H9 (cell line): ENCODE data around the gene ITGA4. TPM values are rescaled to one million over a fixed set of nuclear protein-coding genes. Genes with fewer than 3 reads are reported as not detected.

Experiments used
- DNase-seq: peaks from one replicate; pipeline ENCODE4 v3.0.0-alpha.2; 2017
- H2AFZ ChIP-seq: one replicate; pipeline ENCODE4 v1.6.1; 2013; ENCODE audit warnings: mild to moderate bottlenecking, low read length, control low read depth, moderate library complexity
- H2AK5ac ChIP-seq: 2 replicates; pipeline ENCODE4 v1.6.1; 2013; ENCODE audit warnings: low read length, control low read depth, mixed read lengths; ENCODE audit not compliant: insufficient read length
- H2BK120ac ChIP-seq: one replicate; pipeline ENCODE4 v1.6.1; 2013; ENCODE audit warnings: low read depth, mild to moderate bottlenecking, low read length, control low read depth, inconsistent platforms; ENCODE audit not compliant: poor library complexity, severe bottlenecking
- H2BK12ac ChIP-seq: 2 replicates; pipeline ENCODE4 v1.6.1; 2013; ENCODE audit warnings: low read length, control low read depth, mixed read lengths, low read depth; ENCODE audit not compliant: insufficient read length
- H2BK15ac ChIP-seq: 2 replicates; pipeline ENCODE4 v1.6.1; 2013; ENCODE audit warnings: low read depth, low read length, control low read depth
- H2BK20ac ChIP-seq: one replicate; pipeline ENCODE4 v1.6.1; 2013; ENCODE audit warnings: low read depth, mild to moderate bottlenecking, low read length, control low read depth, inconsistent platforms; ENCODE audit not compliant: poor library complexity, severe bottlenecking
- H2BK5ac ChIP-seq: 2 replicates; pipeline ENCODE4 v1.6.1; 2013; ENCODE audit warnings: low read length, control low read depth, mixed read lengths; ENCODE audit not compliant: insufficient read length
- H3K14ac ChIP-seq: 2 replicates; pipeline ENCODE4 v1.6.1; 2013; ENCODE audit warnings: low read length, control low read depth; ENCODE audit not compliant: insufficient read depth
- H3K18ac ChIP-seq: 2 replicates; pipeline ENCODE4 v1.6.1; 2013; ENCODE audit warnings: low read depth, mild to moderate bottlenecking, mixed read lengths, low read length, control low read depth; ENCODE audit not compliant: insufficient read length
- H3K23ac ChIP-seq: 2 replicates; pipeline ENCODE4 v1.6.1; 2013; ENCODE audit warnings: low read length, control low read depth, mixed read lengths, low read depth; ENCODE audit not compliant: insufficient read length
- H3K23me2 ChIP-seq: 2 replicates; pipeline ENCODE4 v1.6.1; 2013; ENCODE audit warnings: low read depth, mild to moderate bottlenecking, mixed read lengths, low read length, control low read depth; ENCODE audit not compliant: insufficient read length, poor library complexity, severe bottlenecking
- H3K27ac ChIP-seq: 2 replicates; pipeline ENCODE4 v1.5.1; 2013; ENCODE audit warnings: low read length, control low read depth, mixed read lengths, low read depth; ENCODE audit not compliant: insufficient read length
- H3K27me3 ChIP-seq: 2 replicates; pipeline ENCODE4 v1.6.1; 2013; ENCODE audit warnings: low read length, control low read depth, inconsistent platforms; ENCODE audit not compliant: insufficient read depth
- H3K4ac ChIP-seq: 2 replicates; pipeline ENCODE4 v1.6.1; 2013; ENCODE audit warnings: low read depth, mild to moderate bottlenecking, control low read depth, inconsistent platforms, low read length, moderate library complexity
- H3K4me1 ChIP-seq: 2 replicates; pipeline ENCODE4 v1.6.1; 2013; ENCODE audit warnings: low read length, control low read depth, inconsistent platforms; ENCODE audit not compliant: insufficient read depth
- H3K4me2 ChIP-seq: 2 replicates; pipeline ENCODE4 v1.6.1; 2013; ENCODE audit warnings: low read length, control low read depth, mixed read lengths; ENCODE audit not compliant: insufficient read length, insufficient read depth
- H3K56ac ChIP-seq: 2 replicates; pipeline ENCODE4 v1.6.1; 2013; ENCODE audit warnings: low read depth, mild to moderate bottlenecking, mixed read lengths, low read length, control low read depth; ENCODE audit not compliant: insufficient read length
- H3K79me1 ChIP-seq: 2 replicates; pipeline ENCODE4 v1.6.1; 2013; ENCODE audit warnings: low read depth, mild to moderate bottlenecking, moderate library complexity, low read length, control low read depth, inconsistent platforms; ENCODE audit not compliant: insufficient read depth, poor library complexity, severe bottlenecking
- H3K79me2 ChIP-seq: 2 replicates; pipeline ENCODE4 v1.6.1; 2013; ENCODE audit warnings: low read length, control low read depth, inconsistent platforms; ENCODE audit not compliant: insufficient read depth
- H3K9ac ChIP-seq: 2 replicates; pipeline ENCODE4 v1.6.1; 2013; ENCODE audit warnings: low read length, control low read depth, mixed read lengths; ENCODE audit not compliant: insufficient read length; ENCODE audit errors: extremely low read depth
- H3K9me3 ChIP-seq: one replicate; pipeline ENCODE4 v1.6.1; 2013; ENCODE audit warnings: low read depth, low read length, inconsistent platforms; ENCODE audit not compliant: control insufficient read depth
- H3T11ph ChIP-seq: one replicate; pipeline ENCODE4 v1.6.1; 2013; ENCODE audit warnings: mild to moderate bottlenecking, low read length, control low read depth, inconsistent platforms
- H4K20me1 ChIP-seq: one replicate; pipeline ENCODE4 v1.6.1; 2013; ENCODE audit not compliant: control insufficient read depth, insufficient read length, insufficient read depth
- H4K5ac ChIP-seq: 2 replicates; pipeline ENCODE4 v1.6.1; 2013; ENCODE audit warnings: low read depth, mild to moderate bottlenecking, mixed read lengths, low read length, control low read depth; ENCODE audit not compliant: insufficient read length
- H4K8ac ChIP-seq: replicated peaks from 2 replicates; pipeline ENCODE4 v1.6.1; 2013; ENCODE audit warnings: low read length, control low read depth, mixed read lengths, low read depth; ENCODE audit not compliant: insufficient read length
- H4K91ac ChIP-seq: 2 replicates; pipeline ENCODE4 v1.6.1; 2013; ENCODE audit warnings: low read depth, mild to moderate bottlenecking, moderate library complexity, mixed read lengths, low read length, control low read depth; ENCODE audit not compliant: insufficient read length
- H3K27ac Mint-ChIP-seq, 3 experiments: 2 replicates in 2 of 3; 3 replicates in 1 of 3; pipeline ENCODE4 v1.8.0; 2020 to 2021; ENCODE audit warnings: mixed read lengths in 3 of 3, mild to moderate bottlenecking in 1 of 3, moderate library complexity in 1 of 3
- H3K27me3 Mint-ChIP-seq: 2 replicates; pipeline ENCODE4 v1.8.0; 2021; ENCODE audit warnings: low read depth, mild to moderate bottlenecking, moderate library complexity, mixed read lengths
- H3K36me3 Mint-ChIP-seq, 3 experiments: 2 replicates in 2 of 3; 3 replicates in 1 of 3; pipeline ENCODE4 v1.8.0; 2020 to 2021; ENCODE audit warnings: low read depth in 3 of 3, mixed read lengths in 3 of 3; ENCODE audit not compliant: insufficient read depth in 1 of 3
- H3K4me1 Mint-ChIP-seq, 2 experiments: 2 replicates each; pipeline ENCODE4 v1.8.0; 2020; ENCODE audit warnings: mixed read lengths in 2 of 2
- H3K4me3 Mint-ChIP-seq, 2 experiments: 2 replicates in 1 of 2; 3 replicates in 1 of 2; pipeline ENCODE4 v1.8.0; 2020 to 2021; ENCODE audit warnings: mild to moderate bottlenecking in 2 of 2, mixed read lengths in 2 of 2, moderate library complexity in 1 of 2
- H3K9me3 Mint-ChIP-seq, 2 experiments: 2 replicates in 1 of 2; 3 replicates in 1 of 2; pipeline ENCODE4 v1.8.0; 2020; ENCODE audit warnings: mild to moderate bottlenecking in 2 of 2, mixed read lengths in 2 of 2, moderate library complexity in 1 of 2
- CTCF ChIP-seq: fragments of 200-600 bp; sonication (generic); conservative IDR thresholded peaks from 3 replicates; pipeline ENCODE4 v1.8.0; 2021; ENCODE audit warnings: antibody characterized with exemption, mild to moderate bottlenecking
- WGBS: extraction: QIAGEN DNeasy Blood & Tissue Kit; methylation state at CpG from one replicate; pipeline ENCODE4 v1.1.7; 2013; ENCODE audit warnings: missing lambda C conversion rate, low lambda C conversion rate, mixed read lengths; ENCODE audit not compliant: insufficient read length; ENCODE audit errors: extremely low coverage; 5-methylcytosine and 5-hydroxymethylcytosine counted together
- total RNA-seq: library from RNA; stranded (reverse); gene quantifications from 2 replicates; pipeline ENCODE4 v1.2.1, GENCODE V29; 2021

Gene ITGA4
- total RNA-seq, 1 experiment from 2014 or later: 1.3 TPM

DNA sequence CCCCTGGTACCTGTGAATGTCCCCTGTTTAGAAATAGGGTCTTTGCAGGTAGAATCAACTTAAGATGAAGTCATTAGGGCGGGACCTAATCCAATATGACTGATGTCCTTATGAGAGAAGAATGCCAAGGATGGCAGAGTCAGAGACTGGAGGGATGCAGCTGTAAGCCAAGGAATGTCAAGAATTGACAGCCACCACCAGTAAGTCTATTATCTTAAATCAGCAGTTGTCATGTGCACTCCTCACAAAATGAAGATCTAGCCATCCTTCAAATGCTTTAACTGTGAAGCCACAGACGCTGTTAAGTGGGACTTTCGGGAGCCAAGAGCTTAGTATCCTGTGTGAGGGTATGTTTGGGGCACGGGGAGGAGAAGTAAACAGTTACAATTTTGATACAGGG, 83.2 kb downstream of the ITGA4 start:
- DNase-seq: no peak
- Histone ChIP-seq H3K9ac (no peak overlapping the region), H3K18ac (no peak overlapping the region), H3K23me2 (no peaks in the 10 kb centered on the region), H2BK5ac (no peak overlapping the region), H3K56ac (no peak overlapping the region), H3K23ac (no peak overlapping the region), H2AFZ (no peak overlapping the region), H2AK5ac (no peak overlapping the region), H2BK20ac (no peak overlapping the region), H3K4me2 (no peak overlapping the region), H4K20me1 (no peaks in the 10 kb centered on the region), H2BK120ac (no peak overlapping the region), H4K5ac (no peak overlapping the region), H3K79me2 (no peaks in the 10 kb centered on the region), H3K9me3 (no peaks in the 10 kb centered on the region), H3K27me3 (no peaks in the 10 kb centered on the region), H3K4me1 (no peaks in the 10 kb centered on the region), H2BK15ac (no peak overlapping the region), H3T11ph (no peak overlapping the region), H3K4ac (no peak overlapping the region), H3K14ac (no peak overlapping the region), H3K27ac (no peak overlapping the region), H3K79me1 (no peaks in the 10 kb centered on the region), H2BK12ac (no peak overlapping the region), H4K8ac (no peak overlapping the region), H4K91ac (no peak overlapping the region)
- no peak overlapping the region; a peak in 1 of 7 replicates for H3K27ac Mint-ChIP-seq
- no peaks in the 10 kb centered on the region for H3K4me1 Mint-ChIP-seq
- no peak for TF ChIP-seq CTCF
- H3K27me3 Mint-ChIP-seq: no peaks in the 10 kb centered on the region
- peaks cover 0 to 9% (median 5%) of the 10 kb centered on the region in 3 experiments; a peak in 4 of 7 replicates for H3K36me3 Mint-ChIP-seq
- H3K9me3 Mint-ChIP-seq: peaks cover 0 to 2% of the 10 kb centered on the region in 2 experiments; a peak in 2 of 5 replicates
- no CpG with 5 or more reads among the region's 4 CpGs for WGBS
- H3K4me3 Mint-ChIP-seq: no peak overlapping the region
